GM21723 (cell line): ENCODE measurements around the gene ACTR8.

Experiments
- ATAC-seq: cut with Tn5 transposase; IDR thresholded peaks from one replicate; pipeline ENCODE4 v1.9.1; 2021; ENCODE audit warnings: mild to moderate bottlenecking, moderate library complexity; ENCODE audit not compliant: unreplicated experiment

ACTR8 gene

GRCh38 chr3:53865732-53866499, 16.0 kb downstream of the ACTR8 start:
- ATAC-seq = no peak

GRCh38 chr3:53863145-53863544, 18.8 kb downstream of the ACTR8 start:
- no peak for ATAC-seq

DNA sequence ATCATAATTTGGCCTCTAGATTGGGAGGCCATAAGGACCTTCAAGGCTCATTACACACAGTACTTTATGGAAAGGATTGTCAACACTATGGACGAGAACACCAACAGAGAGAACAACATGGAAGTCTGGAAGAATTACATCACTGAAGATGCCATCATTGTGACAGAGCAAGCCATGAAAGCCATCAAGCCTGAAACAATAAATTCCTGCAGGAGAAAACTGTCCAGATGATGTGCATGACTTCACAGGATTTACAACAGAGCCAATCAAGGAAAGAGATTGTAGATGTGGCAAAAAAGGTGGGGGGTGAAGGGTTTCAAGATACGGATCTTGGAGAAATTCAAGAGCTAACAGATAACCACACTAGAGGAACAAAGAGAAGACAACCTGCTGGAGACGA, 19.7 kb downstream of the ACTR8 start:
- ATAC-seq = no peak

GRCh38 chr3:53860196-53860595, 21.8 kb downstream of the ACTR8 start:
- no peak for ATAC-seq

GRCh38 chr3:53859178-53859577, 22.8 kb downstream of the ACTR8 start:
- no peak for ATAC-seq

GRCh38 chr3:53858096-53858741, 23.7 kb downstream of the ACTR8 start:
- ATAC-seq = no peak

GRCh38 chr3:53856964-53857363, 25.0 kb downstream of the ACTR8 start:
- ATAC-seq = no peak

DNA sequence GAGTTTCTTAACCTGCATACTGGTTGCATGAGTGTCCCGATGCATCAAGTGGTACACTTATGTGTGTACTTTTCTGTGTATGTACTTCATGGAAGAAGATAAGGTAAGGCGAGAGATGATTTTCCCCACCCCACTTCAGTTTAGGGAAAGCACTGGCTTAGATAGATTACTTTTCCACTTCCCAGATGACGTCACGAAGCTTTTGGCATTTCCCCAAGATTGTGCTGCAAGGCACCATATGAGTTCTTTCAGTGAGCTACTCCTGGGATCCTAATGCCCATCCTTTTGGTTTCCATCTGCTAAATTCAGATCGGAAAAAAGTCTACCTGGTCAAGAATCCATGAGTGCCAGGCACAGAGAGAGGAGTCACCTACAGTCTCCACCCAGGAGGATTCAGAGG, 31.1 kb downstream of the ACTR8 start:
- no peak for ATAC-seq

DNA sequence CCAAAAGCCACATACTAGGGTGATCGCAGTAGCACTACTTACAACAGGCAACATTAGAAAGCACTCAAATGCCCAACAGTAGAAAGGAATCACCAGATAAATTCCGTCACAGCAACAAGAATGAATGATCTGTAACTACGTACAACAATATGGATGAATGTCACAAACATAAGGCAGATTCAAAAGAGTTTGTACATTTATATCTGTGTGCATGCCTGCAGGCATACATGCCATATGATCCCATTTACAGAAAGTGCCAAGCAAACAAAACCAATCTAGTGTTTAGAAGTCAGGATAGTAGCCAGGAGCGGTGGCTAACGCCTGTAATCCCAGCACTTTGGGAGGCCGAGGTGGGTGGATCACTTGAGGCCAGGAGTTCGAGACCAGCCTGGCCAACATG, 32.0 kb downstream of the ACTR8 start:
- ATAC-seq = no peak

- no peak for ATAC-seq
Measured at GRCh38 chr3:53846851-53847155, 35.1 kb downstream of the ACTR8 start.

- peak; percentile 39 for ATAC-seq
Measured at GRCh38 chr3:53846134-53846850, 35.7 kb downstream of the ACTR8 start, which contains the start of the genes CHDH and IL17RB. Gene CHDH, minus strand, starts transcription at chr3:53846419. Its CDS starts 22,411 bp downstream, at chr3:53824008. Gene IL17RB, plus strand, starts transcription at chr3:53846568. Its CDS starts 21 bp downstream, at chr3:53846589.

- ATAC-seq = no peak
Measured at GRCh38 chr3:53845881-53846133, 36.1 kb downstream of the ACTR8 start.

GRCh38 chr3:53845103-53845880, 36.7 kb downstream of the ACTR8 start:
- ATAC-seq = peak; percentile 12

- ATAC-seq = no peak
Measured at GRCh38 chr3:53844262-53845102, 37.5 kb downstream of the ACTR8 start.

DNA sequence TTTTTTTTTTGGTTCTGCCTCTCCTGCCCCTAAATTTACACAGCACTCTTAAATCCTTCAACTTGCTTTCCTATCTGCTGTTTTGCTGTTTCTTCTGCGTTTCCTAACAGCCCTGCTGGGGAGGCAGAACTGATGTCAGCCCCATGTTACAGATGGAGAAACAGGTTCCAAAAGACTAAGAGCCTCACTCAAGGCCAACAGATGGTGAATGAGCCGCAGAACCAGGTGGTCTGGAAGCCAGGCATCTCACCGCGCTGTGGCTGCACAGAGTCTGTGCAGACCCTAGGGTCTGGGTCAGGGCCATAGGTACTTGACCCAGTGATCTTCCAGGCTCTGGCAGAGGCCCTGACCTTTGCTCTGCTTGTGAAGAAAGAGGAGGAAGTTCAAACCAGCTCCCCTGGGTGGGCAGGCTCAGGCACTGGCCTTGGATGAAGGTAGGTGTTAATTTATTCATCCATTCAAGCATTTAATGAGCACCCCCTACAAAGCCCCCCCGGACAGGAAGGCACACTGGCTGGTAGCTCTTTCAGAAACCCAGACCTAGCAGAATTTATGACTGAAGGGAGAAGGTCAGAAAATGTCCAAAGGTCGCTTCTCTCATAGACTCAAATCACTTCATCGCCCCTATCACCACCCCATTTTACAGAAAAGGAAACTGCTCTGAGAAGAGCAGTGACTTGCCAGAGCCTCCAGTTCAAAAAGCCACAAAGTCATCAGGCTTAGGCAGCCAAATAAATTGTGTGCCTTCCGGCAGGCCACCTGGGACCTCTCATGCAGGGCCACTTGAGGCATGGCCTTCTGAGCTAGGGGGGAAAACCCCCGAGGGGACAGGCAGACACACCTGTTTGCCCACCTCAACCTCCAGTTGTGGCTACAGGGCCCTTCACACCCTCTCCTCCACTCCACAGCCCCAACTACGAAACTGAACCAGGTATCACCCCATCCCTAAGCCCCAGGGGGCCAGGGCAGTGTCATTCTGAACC, 38.5 kb downstream of the ACTR8 start:
- ATAC-seq = peak; percentile 48

- ATAC-seq = no peak
Measured at GRCh38 chr3:53842436-53843194, 39.3 kb downstream of the ACTR8 start.

DNA sequence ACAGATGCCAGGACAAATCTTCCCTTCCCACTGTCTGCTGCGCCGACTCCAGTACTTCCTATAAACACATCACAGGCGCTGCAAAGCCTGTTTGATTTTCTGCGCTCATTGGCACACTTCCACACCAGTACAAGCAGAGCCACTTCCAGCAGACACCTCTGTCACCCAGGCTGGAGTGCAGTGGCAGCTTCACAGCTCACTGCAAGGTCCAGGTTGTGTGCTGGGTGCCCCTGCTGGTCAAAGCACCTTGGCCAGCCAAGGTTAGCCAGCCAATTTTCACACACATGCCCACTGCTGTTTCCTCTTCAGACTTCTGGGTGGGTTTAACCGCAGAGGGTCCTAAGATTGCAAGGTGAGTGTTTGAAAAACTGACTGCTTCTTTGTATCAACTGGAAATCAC, 40.7 kb downstream of the ACTR8 start:
- no peak for ATAC-seq

GRCh38 chr3:53837331-53837730, 44.6 kb downstream of the ACTR8 start:
- ATAC-seq = no peak
